Right renal pelvis (tissue), 4 donors: Measurements from ENCODE around the gene RRAGD. TPM values are rescaled to one million over a fixed set of nuclear protein-coding genes. Genes with fewer than 3 reads are reported as not detected.

Source experiments
- DNase-seq, 4 donors: peaks; one replicate each; pipeline ENCODE4 v3.0.0-alpha.2; 2013; ENCODE audit warnings: low read depth in 4 of 4, low spot score in 3 of 4, missing footprints in 1 of 4
- polyA plus RNA-seq, 4 donors: library from polyadenylated mRNA; unstranded; fragments of 120-200 nt; gene quantifications; one replicate each; pipeline ENCODE4 v1.2.1, GENCODE V29; 2013; ENCODE audit not compliant: insufficient read length in 4 of 4

Gene RRAGD
- polyA plus RNA-seq, 4 donors: 30.8 to 43.0 (median 36.1) TPM

GRCh38 chr6:89378628-89379027 is 33.4 kb downstream of the RRAGD start:
- no peak for DNase-seq

GRCh38 chr6:89375427-89376267 is 36.4 kb downstream of the RRAGD start:
- peak in 3 of 4 donors; percentile 55 to 63 (median 58) for DNase-seq

- no peak for DNase-seq
These were observed 39.6 kb downstream of the RRAGD start for GRCh38 chr6:89372506-89372901.

GRCh38 chr6:89371849-89372505 is 40.1 kb downstream of the RRAGD start:
- peak in 1 of 4 donors; percentile 70 for DNase-seq

- DNase-seq: no peak
These were observed 43.1 kb downstream of the RRAGD start for GRCh38 chr6:89368999-89369398.

GRCh38 chr6:89368107-89368506 is 44.0 kb downstream of the RRAGD start:
- DNase-seq: no peak

GRCh38 chr6:89364586-89364985 is 47.5 kb downstream of the RRAGD start:
- DNase-seq: no peak

- no peak for DNase-seq
These were observed 50.9 kb downstream of the RRAGD start for GRCh38 chr6:89361171-89361570.

GRCh38 chr6:89360415-89360999 is 51.6 kb downstream of the RRAGD start:
- DNase-seq: no peak

GRCh38 chr6:89359561-89359960 is 52.5 kb downstream of the RRAGD start:
- no peak for DNase-seq

- no peak for DNase-seq
These were observed 54.7 kb downstream of the RRAGD start for GRCh38 chr6:89357390-89357789.

- no peak for DNase-seq
These were observed 55.4 kb downstream of the RRAGD start for GRCh38 chr6:89356642-89357170.

GRCh38 chr6:89355511-89356194 is 56.4 kb downstream of the RRAGD start:
- no peak for DNase-seq

- DNase-seq: no peak
These were observed 58.2 kb downstream of the RRAGD start for GRCh38 chr6:89353702-89354392.

GRCh38 chr6:89353118-89353556 is 58.9 kb downstream of the RRAGD start:
- no peak for DNase-seq

- DNase-seq: peak; percentile 69 to 79 (median 72)
These were observed 59.6 kb downstream of the RRAGD start, which contains the start of gene UBE2J1 for GRCh38 chr6:89352278-89353117. Gene UBE2J1 (minus strand): TSS chr6:89352722. CDS start chr6:89352569, 153 bp downstream.

- no peak for DNase-seq
These were observed 60.3 kb downstream of the RRAGD start for GRCh38 chr6:89351671-89352277.

- DNase-seq: no peak
These were observed 61.6 kb downstream of the RRAGD start for GRCh38 chr6:89350281-89350966.
